Neuronal stem cell (in vitro differentiated cells): ENCODE measurements around the gene GAS2L2.

Experiments
- DNase-seq: peaks from one replicate; pipeline ENCODE4 v3.0.0-alpha.2; 2013; ENCODE audit warnings: low spot score
- H2AFZ ChIP-seq: one replicate; pipeline ENCODE4 v1.6.1; 2013; ENCODE audit warnings: mild to moderate bottlenecking, low read length, inconsistent platforms
- H2AK5ac ChIP-seq: 2 replicates; pipeline ENCODE4 v1.6.1; 2013; ENCODE audit warnings: low read depth, mild to moderate bottlenecking, inconsistent platforms, low read length, moderate library complexity, mixed read lengths
- H2BK120ac ChIP-seq: 2 replicates; pipeline ENCODE4 v1.6.1; 2013; ENCODE audit warnings: low read depth, mild to moderate bottlenecking, inconsistent platforms, low read length, moderate library complexity, mixed read lengths
- H2BK12ac ChIP-seq: one replicate; pipeline ENCODE4 v1.6.1; 2013; ENCODE audit warnings: low read length, inconsistent platforms
- H2BK15ac ChIP-seq: 2 replicates; pipeline ENCODE4 v1.6.1; 2013; ENCODE audit warnings: mild to moderate bottlenecking, low read length, inconsistent platforms, mixed read lengths
- H2BK5ac ChIP-seq: one replicate; pipeline ENCODE4 v1.6.1; 2013; ENCODE audit warnings: inconsistent platforms, mild to moderate bottlenecking, low read length, moderate library complexity
- H3K14ac ChIP-seq: one replicate; pipeline ENCODE4 v1.6.1; 2013; ENCODE audit warnings: low read length, inconsistent platforms
- H3K18ac ChIP-seq: 2 replicates; pipeline ENCODE4 v1.6.1; 2013; ENCODE audit warnings: low read length, inconsistent platforms
- H3K23ac ChIP-seq: 2 replicates; pipeline ENCODE4 v1.6.1; 2013; ENCODE audit warnings: low read depth, mild to moderate bottlenecking, mixed read lengths, low read length, inconsistent platforms; ENCODE audit not compliant: poor library complexity
- H3K27ac ChIP-seq: replicated peaks from 3 replicates; pipeline ENCODE4 v1.5.1; 2013; ENCODE audit warnings: low read length, inconsistent platforms
- H3K27me3 ChIP-seq, 3 experiments: 2 replicates each; pipeline ENCODE4 v1.6.1; 2013; ENCODE audit warnings: low read length in 3 of 3, mild to moderate bottlenecking in 2 of 3, inconsistent platforms in 1 of 3, low read depth in 1 of 3, mixed read lengths in 1 of 3, moderate library complexity in 1 of 3; ENCODE audit not compliant: control insufficient read depth in 3 of 3, insufficient read depth in 3 of 3
- H3K36me3 ChIP-seq, 2 donors: replicated peaks in 1 of 2; 2 replicates each; pipeline ENCODE4 v1.6.1; 2013; ENCODE audit warnings: low read length in 2 of 2; ENCODE audit not compliant: control insufficient read depth in 2 of 2, insufficient read depth in 2 of 2
- H3K4ac ChIP-seq: 2 replicates; pipeline ENCODE4 v1.6.1; 2013; ENCODE audit warnings: inconsistent platforms, mild to moderate bottlenecking, low read length, moderate library complexity
- H3K4me1 ChIP-seq, 2 donors: 1 replicate in 1 of 2; 2 replicates in 1 of 2; pipeline ENCODE4 v1.6.1; 2013; ENCODE audit warnings: low read length in 2 of 2, low read depth in 1 of 2; ENCODE audit not compliant: control insufficient read depth in 2 of 2, insufficient read depth in 1 of 2
- H3K4me2 ChIP-seq: one replicate; pipeline ENCODE4 v1.6.1; 2013; ENCODE audit warnings: mild to moderate bottlenecking, low read length, inconsistent platforms; ENCODE audit not compliant: insufficient read depth, poor library complexity, severe bottlenecking
- H3K4me3 ChIP-seq, 2 donors: 2 replicates each; pipeline ENCODE4 v1.5.1; 2013; ENCODE audit warnings: low read length in 2 of 2, mild to moderate bottlenecking in 2 of 2, inconsistent platforms in 1 of 2, moderate library complexity in 1 of 2
- H3K79me1 ChIP-seq: one replicate; pipeline ENCODE4 v1.6.1; 2013; ENCODE audit warnings: low read depth, mild to moderate bottlenecking, inconsistent platforms, low read length, moderate library complexity
- H3K9ac ChIP-seq: one replicate; pipeline ENCODE4 v1.6.1; 2013; ENCODE audit warnings: mild to moderate bottlenecking, low read depth, low read length, inconsistent platforms; ENCODE audit not compliant: poor library complexity
- H3K9me3 ChIP-seq, 2 donors: replicated peaks in 1 of 2; 2 replicates each; pipeline versions ENCODE3 to v1.6.1; 2013; ENCODE audit warnings: low read length in 2 of 2, mild to moderate bottlenecking in 2 of 2, inconsistent platforms in 1 of 2, low read depth in 1 of 2, mixed read lengths in 1 of 2, moderate library complexity in 1 of 2; ENCODE audit not compliant: control insufficient read depth in 2 of 2, insufficient read depth in 1 of 2
- H4K8ac ChIP-seq: one replicate; pipeline ENCODE4 v1.6.1; 2013; ENCODE audit warnings: low read depth, mild to moderate bottlenecking, inconsistent platforms, low read length, moderate library complexity
- H4K91ac ChIP-seq: one replicate; pipeline ENCODE4 v1.6.1; 2013; ENCODE audit warnings: low read length, low read depth, mild to moderate bottlenecking, inconsistent platforms; ENCODE audit not compliant: poor library complexity
- WGBS, 2 donors: extraction: QIAGEN DNeasy Blood & Tissue Kit; methylation state at CpG; one replicate each; pipeline ENCODE4 v1.1.7; 2013; ENCODE audit warnings: missing lambda C conversion rate in 2 of 2, mixed read lengths in 1 of 2; ENCODE audit not compliant: insufficient read length in 2 of 2, insufficient replicate concordance in 1 of 2; ENCODE audit errors: extremely low coverage in 2 of 2; 5-methylcytosine and 5-hydroxymethylcytosine counted together

The GAS2L2 gene

DNA sequence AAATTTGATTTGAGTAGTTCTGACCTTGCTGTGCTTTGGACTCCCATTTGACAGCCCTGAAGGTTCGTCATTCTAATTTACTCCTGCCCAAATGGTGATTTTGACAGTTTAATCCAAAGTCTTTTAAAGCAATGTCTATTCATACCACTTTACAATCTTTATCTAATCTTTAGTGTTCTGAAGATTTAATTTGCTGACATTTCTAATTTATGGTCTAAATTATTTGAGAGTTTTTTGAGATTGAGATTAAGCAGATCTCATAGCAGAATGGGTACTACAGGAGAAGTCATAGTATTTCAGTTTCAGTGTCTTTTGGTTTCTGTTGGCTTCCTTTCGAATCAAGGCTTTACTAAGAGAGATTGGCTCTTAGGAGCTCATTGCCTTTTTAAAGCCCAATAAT, 54.2 kb downstream of the GAS2L2 start:
- no peak for DNase-seq
- H3K36me3 ChIP-seq, result peaks cover 6 to 51% of the 10 kb centered on the region in 2 donors
- no peak overlapping the region for H3K4me3 ChIP-seq
- H3K79me1 ChIP-seq, result no peaks in the 10 kb centered on the region
- no peak overlapping the region for H2BK120ac ChIP-seq
- H2AFZ ChIP-seq, result no peak overlapping the region
- no peak overlapping the region for H3K27ac ChIP-seq
- no peak overlapping the region for H4K91ac ChIP-seq
- no peak overlapping the region for H3K23ac ChIP-seq
- no peak overlapping the region for H2BK12ac ChIP-seq
- no peak overlapping the region for H3K14ac ChIP-seq
- H3K4ac ChIP-seq, result no peak overlapping the region
- peaks cover 0 to 6% of the 10 kb centered on the region in 2 donors for H3K4me1 ChIP-seq
- no peak overlapping the region for H4K8ac ChIP-seq
- H2BK5ac ChIP-seq, result no peak overlapping the region
- H3K9me3 ChIP-seq, result no peaks in the 10 kb centered on the region
- H3K18ac ChIP-seq, result no peak overlapping the region
- no peak overlapping the region for H3K4me2 ChIP-seq
- WGBS, 2 donors, result no CpG with 5 or more reads among the region's 2 CpGs
- no peaks in the 10 kb centered on the region for H3K27me3 ChIP-seq
- no peak overlapping the region for H3K9ac ChIP-seq
- no peak overlapping the region for H2AK5ac ChIP-seq
- no peak overlapping the region for H2BK15ac ChIP-seq

DNA sequence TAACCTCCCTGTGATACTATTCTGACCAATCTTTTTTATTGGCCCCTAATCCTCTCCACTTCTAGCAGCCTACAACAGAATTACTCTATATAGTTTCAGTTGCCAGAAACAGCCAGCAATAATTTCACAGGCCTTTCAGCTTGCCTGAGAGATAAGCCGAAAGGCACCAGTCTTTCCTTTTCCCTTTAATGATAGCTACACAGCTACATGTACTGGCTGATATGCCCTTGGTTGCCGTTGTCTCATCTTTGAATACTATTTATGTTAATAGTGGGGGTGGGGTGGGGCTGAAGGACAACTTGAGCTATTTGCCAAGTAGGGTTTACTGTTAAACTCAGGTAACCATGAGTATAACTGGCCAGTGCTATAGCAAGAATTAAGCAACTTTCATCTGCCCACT, 57.4 kb downstream of the GAS2L2 start:
- Histone ChIP-seq H3K27me3 (no peaks in the 10 kb centered on the region), H3K23ac (no peak overlapping the region), H2BK120ac (no peak overlapping the region), H3K27ac (no peak overlapping the region), H3K9me3 (no peaks in the 10 kb centered on the region), H3K4me1 (peaks cover 0 to 6% of the 10 kb centered on the region in 2 donors), H3K79me1 (no peaks in the 10 kb centered on the region), H2AK5ac (no peak overlapping the region), H3K14ac (no peak overlapping the region), H2AFZ (no peak overlapping the region), H3K4me2 (no peak overlapping the region), H2BK15ac (no peak overlapping the region), H3K4me3 (no peak overlapping the region), H3K36me3 (peaks cover 6 to 69% of the 10 kb centered on the region in 2 donors), H3K9ac (no peak overlapping the region), H4K8ac (no peak overlapping the region), H4K91ac (no peak overlapping the region), H2BK5ac (no peak overlapping the region), H3K18ac (no peak overlapping the region), H2BK12ac (no peak overlapping the region), H3K4ac (no peak overlapping the region)
- no peak for DNase-seq
- WGBS, 2 donors, result no CpG with 5 or more reads among the region's 2 CpGs

DNA sequence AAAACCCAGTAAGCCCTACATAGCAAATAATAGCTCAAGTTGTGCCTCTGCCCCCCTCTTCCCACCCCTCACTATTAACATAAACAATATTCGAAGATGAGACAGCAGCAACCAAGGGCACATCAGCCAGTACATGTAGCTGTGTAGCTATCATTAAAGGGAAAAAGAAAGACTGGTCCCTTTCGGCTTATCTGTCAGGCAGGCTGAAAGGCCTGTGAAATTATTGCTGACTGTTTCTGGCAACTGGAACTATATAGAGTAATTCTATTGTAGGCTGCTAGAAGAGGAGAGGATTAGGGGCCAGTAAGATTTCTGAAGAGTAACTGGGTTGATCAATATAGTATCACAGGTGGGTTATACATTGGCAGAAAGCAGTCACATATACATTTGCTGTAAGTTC, 58.1 kb downstream of the GAS2L2 start:
- no peak overlapping the region for H2AFZ ChIP-seq

More for the DNA sequence above, 58.1 kb downstream of the GAS2L2 start:
- Histone ChIP-seq H3K27me3 (no peaks in the 10 kb centered on the region), H3K4me3 (no peak overlapping the region), H3K36me3 (peaks cover 6 to 70% of the 10 kb centered on the region in 2 donors), H3K27ac (no peak overlapping the region), H2BK5ac (no peak overlapping the region), H3K18ac (no peak overlapping the region), H4K8ac (no peak overlapping the region), H2AK5ac (no peak overlapping the region), H3K4ac (no peak overlapping the region), H2BK12ac (no peak overlapping the region), H2BK120ac (no peak overlapping the region), H3K4me1 (peaks cover 0 to 6% of the 10 kb centered on the region in 2 donors), H3K14ac (no peak overlapping the region), H3K9ac (no peak overlapping the region), H3K79me1 (no peaks in the 10 kb centered on the region), H3K23ac (no peak overlapping the region), H3K9me3 (no peaks in the 10 kb centered on the region), H2BK15ac (no peak overlapping the region), H3K4me2 (no peak overlapping the region), H4K91ac (no peak overlapping the region)
- no CpG with 5 or more reads among the region's 2 CpGs for WGBS, 2 donors
- DNase-seq, result no peak
